Uterus (tissue), 4 donors: ENCODE measurements around the gene TCIRG1. TPM values are rescaled to one million over a fixed set of nuclear protein-coding genes. Genes with fewer than 3 reads are reported as not detected.

Source experiments
- DNase-seq, 2 donors: peaks; one replicate each; pipeline ENCODE4 v3.0.0-alpha.2; 2019 to 2020
- H3K27ac ChIP-seq, 2 donors: fragments of 200-600 bp; sonication (generic); 1 replicate in 1 of 2; 2 replicates in 1 of 2; pipeline ENCODE4 v1.5.1; 2016 to 2018
- H3K27me3 ChIP-seq, 2 donors: fragments of 200-600 bp; sonication (generic); one replicate each; pipeline ENCODE4 v1.5.1; 2018 to 2019; ENCODE audit warnings: control low read depth in 1 of 2
- H3K36me3 ChIP-seq, 2 donors: fragments of 200-600 bp; sonication (generic); one replicate each; pipeline ENCODE4 v1.5.1; 2019; ENCODE audit warnings: control low read depth in 1 of 2
- H3K4me1 ChIP-seq, 2 donors: fragments of 200-600 bp; sonication (generic); one replicate each; pipeline ENCODE4 v1.5.1; 2018 to 2019; ENCODE audit warnings: control low read depth in 1 of 2
- H3K4me3 ChIP-seq, 2 donors: fragments of 200-600 bp; sonication (generic); 1 replicate in 1 of 2; 2 replicates in 1 of 2; pipeline ENCODE4 v1.5.1; 2018 to 2019; ENCODE audit warnings: mild to moderate bottlenecking in 1 of 2
- H3K9me3 ChIP-seq, 2 donors: fragments of 200-600 bp; sonication (generic); one replicate each; pipeline ENCODE4 v1.5.1; 2019; ENCODE audit warnings: control low read depth in 1 of 2
- CTCF ChIP-seq, 4 experiments: fragments of 200-600 bp in 2 of 4; fragments of 450-650 bp in 2 of 4; sonication (generic) in 2 of 4; IDR thresholded peaks; one replicate each; pipeline ENCODE4 v1.5.1; 2016 to 2019; ENCODE audit warnings: antibody characterized with exemption in 4 of 4, mild to moderate bottlenecking in 2 of 4, moderate library complexity in 1 of 4
- POLR2A ChIP-seq, 2 donors: fragments of 450-650 bp; IDR thresholded peaks; one replicate each; pipeline ENCODE4 v1.6.1; 2016; ENCODE audit warnings: antibody characterized with exemption in 2 of 2, mild to moderate bottlenecking in 1 of 2, moderate library complexity in 1 of 2
- intact Hi-C: fragments of 100-400 bp; cut with DNase I; formaldehyde crosslinking; loops from one replicate; pipeline ENCODE4 v1.15.1; 2023; ENCODE audit warnings: low total_unique reads
- total RNA-seq, 4 donors: library from RNA; depleted of rRNA in 3 of 4; stranded (reverse); fragments of >200 nt in 3 of 4; gene quantifications; one replicate each; pipeline versions ENCODE4 v1.1.0 to v1.2.4, GENCODE V29; 2014 to 2023
- donor health status: DM: yes; HTN: yes; CAD: no.

Gene TCIRG1
- total RNA-seq, 4 donors from 2014 or later, result 62.1 to 162 (median 115) TPM

DNA sequence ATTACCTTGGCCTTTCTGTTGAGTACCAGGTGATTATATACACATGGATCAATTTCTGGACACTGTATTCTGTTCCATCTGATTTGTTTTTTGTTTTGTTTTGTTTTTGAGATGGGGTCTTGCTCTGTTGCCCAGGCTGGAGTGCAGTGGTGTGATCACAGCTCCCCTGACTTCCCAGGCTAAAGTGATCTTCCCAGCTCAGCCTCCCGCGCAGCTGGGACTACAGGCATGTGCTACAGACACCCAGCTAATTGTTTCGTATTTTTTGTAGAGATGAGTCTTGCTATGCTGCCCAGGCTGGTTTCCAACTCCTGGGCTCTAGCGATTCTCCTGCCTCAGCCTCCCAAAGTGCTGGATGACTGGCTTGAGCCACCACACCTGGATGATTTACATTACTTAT is 19.0 kb downstream of the TCIRG1 start:
- no peaks in the 10 kb centered on the region for H3K27me3 ChIP-seq
- no peaks in the 10 kb centered on the region for H3K36me3 ChIP-seq
- H3K4me1 ChIP-seq, result no peaks in the 10 kb centered on the region
- H3K9me3 ChIP-seq, result no peaks in the 10 kb centered on the region
- H3K4me3 ChIP-seq, result no peak overlapping the region
- no peak overlapping the region for H3K27ac ChIP-seq
- no peak for TF ChIP-seq CTCF (IDR thresholded peaks at IDR 0.05)
- TF ChIP-seq POLR2A (IDR thresholded peaks at IDR 0.05), result no peak
- no peak for DNase-seq
- intact Hi-C loops, result no loop called here

GRCh38 chr11:68061508-68061907 is 22.7 kb downstream of the TCIRG1 start:
- intact Hi-C loops, result no loop called here
- no peak overlapping the region for H3K4me3 ChIP-seq
- no peaks in the 10 kb centered on the region for H3K27me3 ChIP-seq
- TF ChIP-seq CTCF (IDR thresholded peaks at IDR 0.05) (no peak), POLR2A (IDR thresholded peaks at IDR 0.05) (no peak)
- no peaks in the 10 kb centered on the region for H3K36me3 ChIP-seq
- H3K9me3 ChIP-seq, result no peaks in the 10 kb centered on the region
- DNase-seq, result no peak
- no peak overlapping the region for H3K27ac ChIP-seq
- no peaks in the 10 kb centered on the region for H3K4me1 ChIP-seq

- H3K9me3 ChIP-seq, result no peaks in the 10 kb centered on the region
- H3K4me1 ChIP-seq, result no peaks in the 10 kb centered on the region
- H3K4me3 ChIP-seq, result no peak overlapping the region
- DNase-seq, result no peak
- intact Hi-C loops, result no loop called here
- TF ChIP-seq CTCF (IDR thresholded peaks at IDR 0.05), result no peak
- TF ChIP-seq POLR2A (IDR thresholded peaks at IDR 0.05), result no peak
- no peaks in the 10 kb centered on the region for H3K27me3 ChIP-seq
- no peak overlapping the region for H3K27ac ChIP-seq
- no peaks in the 10 kb centered on the region for H3K36me3 ChIP-seq
Measured at GRCh38 chr11:68064926-68065325, 26.1 kb downstream of the TCIRG1 start.

DNA sequence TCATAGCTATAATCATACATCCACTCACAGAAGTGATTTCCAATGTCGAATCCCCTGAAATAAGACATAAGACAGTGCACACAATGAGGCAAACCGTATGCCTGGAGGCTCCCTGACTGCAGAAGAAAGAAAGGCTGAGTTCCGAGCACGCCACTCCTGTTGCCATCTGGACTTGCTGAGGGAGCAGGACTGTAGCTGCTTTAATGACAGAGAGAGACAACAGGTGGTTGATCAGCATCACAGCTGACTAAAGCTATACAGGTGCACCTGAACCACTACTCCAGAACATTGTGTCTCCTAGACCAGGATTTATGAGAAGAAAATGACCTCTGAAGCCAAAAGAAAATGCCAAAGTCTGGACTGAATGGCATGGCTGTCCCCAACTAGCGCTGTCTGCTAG is 27.0 kb downstream of the TCIRG1 start:
- Histone ChIP-seq H3K4me3 (no peak overlapping the region), H3K9me3 (no peaks in the 10 kb centered on the region), H3K4me1 (no peaks in the 10 kb centered on the region), H3K27me3 (no peaks in the 10 kb centered on the region), H3K36me3 (no peaks in the 10 kb centered on the region), H3K27ac (no peak overlapping the region)
- no peak for DNase-seq
- intact Hi-C loops, result no loop called here
- TF ChIP-seq CTCF (IDR thresholded peaks at IDR 0.05) (no peak), POLR2A (IDR thresholded peaks at IDR 0.05) (no peak)

- Histone ChIP-seq H3K4me3 (no peak overlapping the region), H3K36me3 (no peaks in the 10 kb centered on the region), H3K27me3 (no peaks in the 10 kb centered on the region), H3K4me1 (no peaks in the 10 kb centered on the region), H3K9me3 (no peaks in the 10 kb centered on the region), H3K27ac (no peak overlapping the region)
- TF ChIP-seq CTCF (IDR thresholded peaks at IDR 0.05), result no peak
- TF ChIP-seq POLR2A (IDR thresholded peaks at IDR 0.05), result no peak
- DNase-seq, result no peak
- intact Hi-C loops, result no loop called here
Measured at GRCh38 chr11:68066742-68067141, 27.9 kb downstream of the TCIRG1 start.
